Measurements from ENCODE around the gene GUCA1A. TPM values are rescaled to one million over a fixed set of nuclear protein-coding genes. Genes with fewer than 3 reads are reported as not detected.

The GUCA1A gene
- polyA plus RNA-seq, 1 experiment: 1.5 TPM

DNA sequence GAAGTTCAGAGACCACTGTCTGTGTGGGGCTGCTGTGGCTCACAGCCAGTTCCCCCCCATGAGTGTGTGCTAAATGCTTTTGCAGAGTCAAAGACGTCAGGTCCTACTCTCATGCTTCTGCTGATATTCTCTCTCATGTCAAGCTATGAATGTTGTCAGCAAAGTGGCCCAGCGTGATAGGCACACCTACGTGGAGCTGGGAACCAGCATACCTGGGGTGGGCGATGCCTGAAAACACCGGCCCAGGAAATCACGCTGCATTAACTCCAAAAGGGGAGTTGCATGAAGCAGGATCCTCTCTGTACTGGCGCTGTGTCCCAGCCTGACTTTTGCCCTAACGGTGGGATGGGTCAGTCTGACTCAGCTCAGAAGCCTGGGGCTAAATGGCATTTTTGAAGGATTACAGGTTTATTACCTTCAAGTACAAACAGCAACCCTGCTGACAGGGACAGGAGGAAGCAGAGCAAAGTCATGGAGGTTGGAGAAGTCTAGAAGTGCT, 53.5 kb downstream of the GUCA1A start:
- no peak for DNase-seq (ENCODE audit: low read depth, low spot score)
- POLR2A ChIA-PET: interaction anchor here (0.6 to 1.6 kb wide), 2 partner anchors 177 to 226 kb away, joined by 5 to 6 read pairs; no protein-coding TSS in a partner anchor
- CTCF ChIA-PET: interaction anchor here (2.3 to 4.6 kb wide), 3 partner anchors 12 to 321 kb away, joined by 10 to 45 read pairs (median 14); no protein-coding TSS in a partner anchor
- H3K27ac ChIP-seq (ENCODE audit: low read depth, low read length): peak overlapping the region; percentile 66
- no peaks in the 10 kb centered on the region for H3K9me3 ChIP-seq (ENCODE audit: control insufficient read depth, insufficient read depth, low read length)
- no peak overlapping the region; the same call in 1 of the 2 replicates for H3K4me3 ChIP-seq (ENCODE audit: low read depth, low read length)
- H3K27me3 ChIP-seq (ENCODE audit: control insufficient read depth, insufficient read depth, low read length): no peaks in the 10 kb centered on the region
- TF ChIP-seq, protein P1, sequence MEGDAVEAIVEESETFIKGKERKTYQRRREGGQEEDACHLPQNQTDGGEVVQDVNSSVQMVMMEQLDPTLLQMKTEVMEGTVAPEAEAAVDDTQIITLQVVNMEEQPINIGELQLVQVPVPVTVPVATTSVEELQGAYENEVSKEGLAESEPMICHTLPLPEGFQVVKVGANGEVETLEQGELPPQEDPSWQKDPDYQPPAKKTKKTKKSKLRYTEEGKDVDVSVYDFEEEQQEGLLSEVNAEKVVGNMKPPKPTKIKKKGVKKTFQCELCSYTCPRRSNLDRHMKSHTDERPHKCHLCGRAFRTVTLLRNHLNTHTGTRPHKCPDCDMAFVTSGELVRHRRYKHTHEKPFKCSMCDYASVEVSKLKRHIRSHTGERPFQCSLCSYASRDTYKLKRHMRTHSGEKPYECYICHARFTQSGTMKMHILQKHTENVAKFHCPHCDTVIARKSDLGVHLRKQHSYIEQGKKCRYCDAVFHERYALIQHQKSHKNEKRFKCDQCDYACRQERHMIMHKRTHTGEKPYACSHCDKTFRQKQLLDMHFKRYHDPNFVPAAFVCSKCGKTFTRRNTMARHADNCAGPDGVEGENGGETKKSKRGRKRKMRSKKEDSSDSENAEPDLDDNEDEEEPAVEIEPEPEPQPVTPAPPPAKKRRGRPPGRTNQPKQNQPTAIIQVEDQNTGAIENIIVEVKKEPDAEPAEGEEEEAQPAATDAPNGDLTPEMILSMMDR (IDR thresholded peaks at IDR 0.05; ENCODE audit: low read depth, low read length): no peak

DNA sequence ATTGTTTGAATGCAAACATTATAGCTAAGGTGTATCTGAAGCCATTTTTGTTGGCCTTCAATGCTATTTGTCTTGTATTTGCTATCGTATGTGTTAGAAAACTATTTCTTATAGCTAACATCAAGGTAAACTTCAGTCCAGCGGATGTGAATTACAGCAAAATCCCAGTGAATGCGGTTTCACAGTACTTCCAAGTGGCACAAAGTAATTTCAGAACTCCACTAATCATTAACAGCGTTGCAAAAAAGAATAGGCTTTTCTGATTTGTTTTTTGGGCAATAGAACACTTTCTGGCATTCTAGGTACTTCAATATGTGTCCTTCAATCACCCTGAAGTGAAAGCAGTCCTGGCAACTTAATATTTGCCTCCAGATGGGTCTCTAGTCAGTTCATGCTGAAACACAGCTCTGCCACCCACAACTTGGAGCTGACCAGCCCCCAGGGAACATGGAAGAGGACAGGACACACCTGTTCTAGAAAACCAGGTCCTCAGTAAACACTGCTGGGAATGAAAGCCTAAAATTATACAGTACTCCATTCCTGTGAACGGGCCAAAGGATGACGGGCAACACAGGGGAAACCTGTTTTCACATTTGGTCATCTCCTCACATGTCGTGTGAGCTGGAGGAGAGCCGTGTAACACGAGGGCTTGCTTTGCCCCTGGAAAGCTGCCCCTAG, 54.1 kb downstream of the GUCA1A start:
- POLR2A ChIA-PET: interaction anchor here (0.6 to 1.6 kb wide), 2 partner anchors 225 to 368 kb away, joined by 3 to 6 read pairs; no protein-coding TSS in a partner anchor
- CTCF ChIA-PET: interaction anchor here (0.7 to 4.6 kb wide), 4 partner anchors 13 to 320 kb away, joined by 3 to 45 read pairs (median 12); no protein-coding TSS in a partner anchor

DNA sequence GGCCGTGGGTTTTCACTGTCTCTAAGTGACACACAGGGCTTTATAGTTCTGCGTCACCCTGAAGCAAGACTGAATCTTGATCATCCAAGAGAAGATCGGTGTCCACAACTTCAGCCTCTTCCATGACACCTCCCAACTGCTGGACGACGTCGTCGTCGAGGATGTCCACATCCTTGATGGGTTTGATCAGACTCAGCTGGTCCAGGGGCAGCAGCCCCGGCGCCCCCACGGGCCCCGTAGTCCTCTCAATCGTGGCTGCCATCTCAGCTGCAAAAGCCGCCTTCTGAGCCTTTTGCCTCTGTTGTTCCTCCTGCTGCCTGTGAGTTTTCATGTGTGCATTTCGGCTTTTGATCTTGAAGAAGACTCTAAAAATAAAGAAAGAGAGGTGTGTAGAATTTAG, 55.1 kb downstream of the GUCA1A start:
- Histone ChIP-seq H3K27ac (ENCODE audit: low read depth, low read length) (no peak overlapping the region), H3K27me3 (ENCODE audit: control insufficient read depth, insufficient read depth, low read length) (no peaks in the 10 kb centered on the region), H3K9me3 (ENCODE audit: control insufficient read depth, insufficient read depth, low read length) (no peaks in the 10 kb centered on the region), H3K4me3 (ENCODE audit: low read depth, low read length) (no peak overlapping the region)
- no peak for DNase-seq (ENCODE audit: low read depth, low spot score)
- ChIA-PET CTCF (interaction anchor here (4.5 kb wide), 1 partner anchor 319 kb away, joined by 34 read pairs; no protein-coding TSS in a partner anchor), POLR2A (no interaction called here)
- TF ChIP-seq, protein P1 (IDR thresholded peaks at IDR 0.05; ENCODE audit: low read depth, low read length): no peak

More for the DNA sequence above, 54.1 kb downstream of the GUCA1A start:
- DNase-seq (ENCODE audit: low read depth, low spot score): no peak
- Histone ChIP-seq H3K9me3 (ENCODE audit: control insufficient read depth, insufficient read depth, low read length) (no peaks in the 10 kb centered on the region), H3K4me3 (ENCODE audit: low read depth, low read length) (no peak overlapping the region), H3K27me3 (ENCODE audit: control insufficient read depth, insufficient read depth, low read length) (no peaks in the 10 kb centered on the region), H3K27ac (ENCODE audit: low read depth, low read length) (peak overlapping the region; percentile 66)
- TF ChIP-seq, protein P1 (IDR thresholded peaks at IDR 0.05; ENCODE audit: low read depth, low read length): no peak

Other genes starting within 250 kb of the GUCA1A start
- gene CCND3, start 231.6 kb upstream of the GUCA1A start, polyA plus RNA-seq (2011; rRNA removed): 25.8 and 30.9 TPM in 2 replicates
- 14.6 and 15.0 TPM in 2 replicates for gene TAF8, start 122.8 kb upstream of the GUCA1A start, polyA plus RNA-seq (2011; rRNA removed)
- gene C6orf132, start 30.7 kb upstream of the GUCA1A start, polyA plus RNA-seq (2011; rRNA removed): 0.68 and 1.1 TPM in 2 replicates
- 0.21 and 0.40 TPM in 2 replicates for gene GUCA1B, start 21.6 kb downstream of the GUCA1A start, polyA plus RNA-seq (2011; rRNA removed)
- 45.4 and 63.2 TPM in 2 replicates for gene MRPS10, start 44.5 kb downstream of the GUCA1A start, polyA plus RNA-seq (2011; rRNA removed)

Measured in AG04450 (cell line).